GM13976 (cell line): ENCODE results near the gene VWC2L.

ENCODE experiments used
- DNase-seq: peaks from one replicate; pipeline ENCODE4 v3.0.0; 2012; ENCODE audit warnings: low spot score
- CTCF ChIP-seq: IDR thresholded peaks from 2 replicates; pipeline ENCODE4 v1.5.1; 2012; ENCODE audit warnings: borderline replicate concordance, mild to moderate bottlenecking; ENCODE audit not compliant: insufficient read depth; ENCODE audit errors: extremely low read depth, missing control alignments, control extremely low read depth
- in situ Hi-C: fragments of 300-500 bp; cut with MboI; formaldehyde crosslinking; loops from one replicate; pipeline ENCODE4 v1.12.0; 2022; ENCODE audit warnings: low sequenced_read_pairs, mixed read lengths, inconsistent platforms; ENCODE audit not compliant: unreplicated experiment

Gene VWC2L

DNA sequence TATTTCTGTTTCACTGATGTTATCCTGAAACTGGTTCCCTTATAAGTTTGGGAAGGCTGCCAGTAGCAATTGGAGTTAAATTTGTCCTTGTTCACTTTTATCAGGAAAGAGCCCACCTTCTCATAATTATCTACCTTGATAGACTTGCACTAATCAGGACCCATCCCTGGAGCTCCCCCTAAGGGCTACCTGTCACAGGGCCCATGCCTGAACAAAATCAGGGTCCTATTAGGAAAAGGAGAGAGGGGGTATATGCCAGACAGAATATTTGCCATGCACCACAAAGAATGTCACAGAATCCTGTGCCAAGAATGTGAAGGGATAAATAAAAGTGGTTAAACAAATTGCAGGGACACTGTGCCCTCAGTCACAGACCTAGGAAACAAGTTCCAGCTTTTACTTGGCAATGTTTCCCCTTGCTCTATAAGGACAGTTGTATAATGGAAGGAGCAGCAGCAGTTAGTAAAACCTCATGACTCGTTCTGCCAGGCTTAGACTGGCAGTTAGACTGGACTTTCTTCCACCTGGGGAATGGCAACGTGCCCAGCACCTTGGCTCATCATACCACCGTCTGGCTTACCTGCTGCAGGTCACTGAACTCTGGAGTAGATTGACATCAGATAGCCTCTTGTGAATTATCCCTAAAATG, 32.3 kb upstream of the VWC2L start:
- DNase-seq, result no peak
- in situ Hi-C loops, result no loop called here
- no peak for TF ChIP-seq CTCF

GRCh38 chr2:214379227-214379626, 31.6 kb upstream of the VWC2L start:
- in situ Hi-C loops, result no loop called here

GRCh38 chr2:214380681-214381080, 30.2 kb upstream of the VWC2L start:
- no peak for TF ChIP-seq CTCF
- DNase-seq, result no peak
- in situ Hi-C loops, result no loop called here

More at GRCh38 chr2:214379227-214379626, 31.6 kb upstream of the VWC2L start:
- TF ChIP-seq CTCF, result no peak
- DNase-seq, result no peak

DNA sequence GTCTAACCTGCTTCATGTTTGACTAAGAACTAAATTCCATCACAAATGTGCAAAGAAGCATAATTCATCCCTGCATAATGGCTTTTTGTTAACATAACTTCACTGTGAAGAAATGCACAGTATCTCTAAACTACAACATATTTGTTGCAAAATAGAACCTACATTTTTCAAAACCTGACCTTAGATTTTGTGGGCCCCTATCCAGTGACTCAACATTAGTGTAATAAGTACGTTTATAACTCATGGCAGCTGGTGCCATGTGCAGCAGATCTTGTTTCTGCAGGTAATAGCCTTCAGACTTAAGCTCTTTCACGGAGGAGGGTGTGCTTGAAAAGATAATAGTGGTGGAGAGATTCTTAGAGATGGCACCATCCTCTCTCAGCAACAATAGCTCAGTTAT, 28.6 kb upstream of the VWC2L start:
- TF ChIP-seq CTCF, result no peak
- DNase-seq, result no peak
- in situ Hi-C loops, result no loop called here

GRCh38 chr2:214386720-214387119, 24.1 kb upstream of the VWC2L start:
- in situ Hi-C loops, result no loop called here
- no peak for TF ChIP-seq CTCF
- DNase-seq, result no peak

DNA sequence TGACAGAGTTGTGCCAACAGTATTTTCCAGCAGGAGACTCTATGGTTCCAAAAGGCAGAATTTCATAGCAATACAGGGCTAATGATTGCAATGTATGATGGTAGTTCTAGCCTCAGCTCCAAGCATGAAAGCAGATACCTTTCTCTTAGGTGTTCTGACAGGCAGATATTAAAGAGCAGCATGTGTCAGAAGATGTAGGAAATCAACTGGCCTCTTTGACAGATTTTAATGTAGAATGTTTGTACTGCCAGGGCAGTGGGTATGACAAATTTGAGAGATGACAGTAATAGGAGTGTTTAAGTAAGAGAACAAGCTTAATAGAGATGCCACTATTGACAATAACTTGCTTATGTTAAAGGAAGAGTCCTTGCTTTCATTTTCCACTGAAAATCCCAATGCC, 21.5 kb upstream of the VWC2L start:
- no peak for TF ChIP-seq CTCF
- in situ Hi-C loops, result no loop called here
- no peak for DNase-seq
